Neural progenitor cell (in vitro differentiated cells): ENCODE data around the gene VILL.

Experiments used
- CTCF ChIP-seq: fragments of 200-600 bp; sonication (generic); IDR thresholded peaks from 2 replicates; pipeline ENCODE4 v1.5.1; 2017; ENCODE audit warnings: antibody characterized with exemption, mild to moderate bottlenecking
- EZH2 ChIP-seq: fragments of 200-600 bp; sonication (generic); IDR thresholded peaks from 2 replicates; pipeline ENCODE4 v1.6.1; 2017; ENCODE audit warnings: antibody characterized with exemption, mild to moderate bottlenecking, moderate library complexity
- EZH2phosphoT487 ChIP-seq: fragments of 200-600 bp; sonication (generic); IDR thresholded peaks from 2 replicates; pipeline ENCODE4 v1.6.1; 2017; ENCODE audit warnings: antibody characterized with exemption

- TF ChIP-seq CTCF: no peak
- TF ChIP-seq EZH2: no peak
- TF ChIP-seq EZH2phosphoT487: no peak
Measured at GRCh38 chr3:38002291-38002876, 11.8 kb downstream of the VILL start.
